HG03565 (cell line): ENCODE results near the gene SNRK.

ENCODE experiments used
- ATAC-seq: cut with Tn5 transposase; IDR thresholded peaks from one replicate; pipeline ENCODE4 v1.9.1; 2021; ENCODE audit warnings: mild to moderate bottlenecking, moderate library complexity; ENCODE audit not compliant: unreplicated experiment

Gene SNRK, protein sequence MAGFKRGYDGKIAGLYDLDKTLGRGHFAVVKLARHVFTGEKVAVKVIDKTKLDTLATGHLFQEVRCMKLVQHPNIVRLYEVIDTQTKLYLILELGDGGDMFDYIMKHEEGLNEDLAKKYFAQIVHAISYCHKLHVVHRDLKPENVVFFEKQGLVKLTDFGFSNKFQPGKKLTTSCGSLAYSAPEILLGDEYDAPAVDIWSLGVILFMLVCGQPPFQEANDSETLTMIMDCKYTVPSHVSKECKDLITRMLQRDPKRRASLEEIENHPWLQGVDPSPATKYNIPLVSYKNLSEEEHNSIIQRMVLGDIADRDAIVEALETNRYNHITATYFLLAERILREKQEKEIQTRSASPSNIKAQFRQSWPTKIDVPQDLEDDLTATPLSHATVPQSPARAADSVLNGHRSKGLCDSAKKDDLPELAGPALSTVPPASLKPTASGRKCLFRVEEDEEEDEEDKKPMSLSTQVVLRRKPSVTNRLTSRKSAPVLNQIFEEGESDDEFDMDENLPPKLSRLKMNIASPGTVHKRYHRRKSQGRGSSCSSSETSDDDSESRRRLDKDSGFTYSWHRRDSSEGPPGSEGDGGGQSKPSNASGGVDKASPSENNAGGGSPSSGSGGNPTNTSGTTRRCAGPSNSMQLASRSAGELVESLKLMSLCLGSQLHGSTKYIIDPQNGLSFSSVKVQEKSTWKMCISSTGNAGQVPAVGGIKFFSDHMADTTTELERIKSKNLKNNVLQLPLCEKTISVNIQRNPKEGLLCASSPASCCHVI

DNA sequence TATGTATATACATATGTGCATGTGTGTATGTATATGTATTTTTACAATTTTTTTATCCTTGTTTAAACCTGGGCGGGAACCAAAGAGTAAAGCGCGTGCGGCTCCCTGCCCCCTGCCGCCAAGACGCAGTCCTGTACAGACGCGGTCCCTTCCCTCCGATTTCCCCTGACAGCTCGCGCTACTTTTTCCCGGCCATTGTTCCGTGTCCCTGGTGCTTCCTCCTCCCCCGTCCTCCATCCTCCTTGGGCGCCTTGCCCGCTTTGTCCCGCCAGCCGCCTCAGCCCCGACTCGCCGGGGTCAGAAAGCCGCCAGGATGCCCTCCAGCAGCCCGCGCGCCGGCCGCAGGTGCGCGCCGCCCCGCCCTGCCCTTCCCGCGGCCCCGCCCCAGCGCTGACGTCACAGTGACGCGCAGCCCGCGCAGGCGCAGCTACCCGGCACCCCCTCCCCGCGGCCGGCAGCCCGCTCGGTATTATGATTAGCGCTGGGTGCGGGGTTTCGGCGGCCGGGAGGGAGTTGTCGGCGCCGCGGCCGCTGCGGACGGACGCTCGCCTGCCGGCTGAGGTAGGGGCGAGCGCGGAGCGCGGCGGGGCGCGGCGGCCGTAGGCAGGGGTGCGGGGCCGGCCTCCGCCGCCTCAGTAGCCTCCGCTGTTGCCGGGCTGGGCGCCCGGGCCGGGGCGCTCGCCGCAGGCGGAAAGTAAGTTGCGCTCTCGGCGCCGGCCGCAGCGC lies at the start of gene SNRK:
Gene SNRK, plus strand, starts transcription at position 426 of the 726 bp plus-strand sequence. CDS start 16,664 bp downstream, outside the sequence.
- peak; percentile 66 for ATAC-seq

DNA sequence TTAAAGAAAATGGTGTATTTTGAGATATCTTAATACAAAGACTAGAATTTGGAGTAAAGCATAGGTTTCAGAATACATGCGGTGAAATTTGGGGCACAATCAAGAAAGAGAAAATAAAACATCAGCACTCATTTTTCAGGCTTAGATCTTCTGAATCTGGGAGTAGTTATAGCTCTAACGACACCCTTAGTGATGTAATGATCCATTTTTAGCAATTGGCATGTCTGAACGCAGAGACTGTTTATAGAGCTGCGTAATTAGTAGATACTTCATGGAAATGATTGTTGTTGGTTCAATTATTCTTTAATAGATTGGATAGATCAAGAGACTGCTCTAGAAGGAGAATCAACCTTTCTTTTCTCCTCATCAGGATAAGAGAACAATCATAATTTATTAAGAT lies 47.5 kb upstream of the SNRK start:
- ATAC-seq = no peak

DNA sequence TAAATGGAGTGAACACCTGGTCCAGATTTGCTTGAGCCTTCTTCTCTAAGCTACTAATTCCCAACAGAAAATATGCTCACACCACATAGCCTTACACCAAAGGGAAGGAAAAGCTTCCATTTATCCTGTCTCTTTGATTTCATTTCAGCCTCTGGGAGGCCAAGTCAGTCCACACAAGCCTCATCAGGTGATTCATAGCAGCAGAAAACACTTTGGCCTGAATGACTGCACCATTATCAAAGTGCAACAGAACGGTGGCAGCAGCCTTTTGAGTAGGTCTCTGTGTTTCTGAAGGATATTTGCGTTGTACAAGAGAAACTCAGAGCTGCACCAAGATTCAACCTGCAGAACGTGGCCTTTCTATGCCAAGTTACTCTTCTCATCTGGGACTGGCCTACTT lies 46.6 kb upstream of the SNRK start:
- no peak for ATAC-seq

DNA sequence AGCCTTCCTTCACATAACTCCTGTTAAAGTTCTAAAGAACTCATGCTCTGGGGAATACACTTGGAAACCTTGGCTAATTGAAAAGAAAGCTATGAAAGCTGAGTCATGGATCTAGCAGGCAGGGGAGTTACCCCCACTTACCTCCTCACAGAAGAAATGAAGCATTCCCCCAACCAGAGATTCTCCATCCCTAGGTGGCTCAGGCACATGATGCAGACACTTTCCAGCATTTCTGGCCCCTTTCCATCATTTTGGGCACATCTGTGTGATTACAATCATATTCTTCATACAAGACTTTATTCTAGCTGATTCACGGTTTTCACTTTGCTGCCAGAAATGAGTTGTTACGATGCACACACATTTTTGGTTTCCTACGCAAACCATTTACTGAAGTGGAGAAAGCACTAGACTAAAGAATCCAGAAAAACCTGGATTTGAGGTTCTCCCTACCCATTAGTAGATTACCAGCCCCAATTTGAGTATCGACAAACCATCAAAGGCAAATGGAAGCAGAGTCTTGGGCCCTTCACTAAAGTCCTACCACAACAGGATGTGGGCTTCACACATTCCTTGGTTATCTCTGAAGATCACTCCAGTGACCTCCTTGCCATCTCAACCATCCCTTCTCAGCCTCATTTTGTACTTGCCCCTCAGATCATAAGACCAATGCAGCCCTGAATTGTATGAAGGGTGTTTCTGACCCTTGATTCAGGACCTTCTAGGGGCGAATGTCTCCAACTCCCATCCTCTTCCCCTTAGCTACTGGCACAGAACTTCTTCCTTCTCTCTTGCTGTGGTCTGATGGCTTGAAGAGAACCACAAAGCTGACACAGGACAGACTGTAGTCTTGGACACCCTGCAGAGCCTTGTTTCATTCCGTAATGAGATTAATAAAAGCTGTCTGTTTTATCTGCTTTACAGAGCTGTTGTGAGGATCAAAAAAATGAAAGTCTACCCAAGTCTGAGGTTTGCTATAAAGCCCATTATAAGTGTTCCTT lies 42.5 kb upstream of the SNRK start:
- no peak for ATAC-seq

DNA sequence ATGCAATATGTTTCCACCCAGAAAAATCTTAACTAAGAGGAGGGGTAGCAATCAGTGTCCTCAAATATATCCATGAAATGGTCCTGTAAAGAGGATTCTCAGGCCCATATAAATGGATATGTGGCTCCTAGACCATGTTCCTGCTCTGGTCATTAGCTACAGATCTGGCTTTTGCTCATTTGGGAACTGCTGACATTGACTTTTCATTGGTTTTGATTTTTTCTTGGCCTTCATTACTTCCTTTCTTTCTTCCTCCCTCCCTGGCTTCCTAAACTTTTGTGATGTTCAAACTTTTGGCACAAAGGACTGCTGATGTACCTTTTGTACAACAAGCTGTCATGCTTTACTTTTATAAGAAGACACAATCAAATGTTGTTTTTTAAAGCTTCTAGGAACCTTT lies 41.6 kb upstream of the SNRK start:
- no peak for ATAC-seq

DNA sequence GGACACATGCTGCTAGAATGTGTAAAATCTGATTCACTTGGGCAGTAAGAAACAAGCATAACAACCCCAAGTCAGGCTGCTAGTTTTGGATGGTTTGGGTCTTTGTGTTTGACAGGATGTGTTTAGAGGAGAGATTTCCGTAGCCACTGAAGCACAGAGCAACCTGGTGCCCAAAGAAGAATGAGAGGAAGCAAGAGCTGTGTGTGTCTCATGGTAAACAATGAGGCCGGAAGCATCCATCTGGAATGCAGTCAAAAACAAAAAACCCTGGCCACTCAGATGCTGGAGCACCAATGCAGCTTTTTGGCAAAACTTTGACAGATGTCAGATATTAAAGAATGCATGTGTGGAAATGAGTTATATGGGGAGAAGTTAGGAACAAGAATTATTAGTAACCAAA lies 39.4 kb upstream of the SNRK start:
- ATAC-seq = no peak

DNA sequence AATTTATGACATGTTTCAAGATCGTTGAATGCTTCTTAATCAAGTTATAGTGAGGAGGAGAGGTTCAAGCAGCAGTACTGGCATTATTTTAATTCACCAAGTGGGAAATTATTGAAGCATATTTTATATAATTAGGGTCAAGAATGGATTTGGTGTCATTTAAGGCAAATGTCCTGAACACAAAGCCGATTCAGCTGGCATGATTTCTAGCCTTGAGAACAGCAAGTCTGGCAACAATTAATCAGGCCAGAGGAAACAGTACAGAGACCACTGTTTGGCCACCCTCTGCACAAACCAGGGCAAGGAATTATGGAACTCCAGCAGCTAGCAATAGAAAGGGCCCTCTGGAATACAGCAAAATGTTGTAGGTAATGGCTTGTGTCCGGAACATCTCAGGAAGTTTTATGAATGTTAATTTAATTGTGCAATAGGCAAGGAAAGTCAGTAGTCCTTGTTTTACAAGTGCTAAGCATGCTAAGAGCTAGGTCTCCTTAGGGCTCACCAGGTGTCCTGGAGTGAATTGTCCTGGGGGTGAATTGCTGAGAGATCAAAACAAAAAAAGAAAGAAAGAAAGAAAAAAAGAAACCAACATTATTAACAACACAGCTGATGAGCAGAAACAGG lies 38.7 kb upstream of the SNRK start:
- ATAC-seq = no peak

DNA sequence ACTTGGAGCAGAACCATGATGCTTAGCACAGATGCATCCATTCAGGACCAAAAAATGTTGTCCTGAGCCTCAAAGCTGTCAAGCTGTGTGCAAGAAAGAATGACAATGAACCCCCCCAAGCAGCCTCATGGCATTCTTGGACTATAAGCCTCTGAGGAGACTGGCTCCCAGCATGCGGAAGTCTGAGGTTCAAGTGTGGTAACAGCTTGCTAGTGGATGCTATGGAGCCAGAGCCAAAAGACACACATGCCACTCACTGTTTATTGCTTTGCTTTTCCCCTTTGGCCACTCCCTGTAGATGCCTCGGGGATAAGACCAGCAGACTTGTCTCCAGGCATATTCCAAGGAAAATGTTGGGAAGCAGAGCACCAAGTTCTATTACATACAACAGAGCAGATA lies 38.2 kb upstream of the SNRK start:
- ATAC-seq = no peak

DNA sequence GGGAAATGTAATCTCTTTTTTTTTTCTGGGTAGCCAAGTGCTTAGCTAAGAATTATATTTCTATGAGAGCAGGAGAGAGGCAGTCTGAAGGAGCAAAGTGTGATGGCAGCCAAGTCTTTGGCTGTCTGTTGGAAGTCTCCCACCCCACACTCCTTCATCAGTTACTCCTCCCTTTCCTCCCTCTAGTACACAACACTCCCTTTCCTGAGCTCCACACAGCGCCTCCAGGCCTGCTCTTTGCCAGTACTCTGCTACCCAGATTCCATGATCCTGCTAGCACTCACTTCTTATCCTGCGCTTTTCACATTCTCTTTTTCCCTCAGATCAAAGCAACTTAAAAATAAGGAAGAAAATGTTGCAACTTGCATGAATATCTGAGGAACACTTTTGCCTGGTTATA lies 37.4 kb upstream of the SNRK start:
- ATAC-seq = no peak

DNA sequence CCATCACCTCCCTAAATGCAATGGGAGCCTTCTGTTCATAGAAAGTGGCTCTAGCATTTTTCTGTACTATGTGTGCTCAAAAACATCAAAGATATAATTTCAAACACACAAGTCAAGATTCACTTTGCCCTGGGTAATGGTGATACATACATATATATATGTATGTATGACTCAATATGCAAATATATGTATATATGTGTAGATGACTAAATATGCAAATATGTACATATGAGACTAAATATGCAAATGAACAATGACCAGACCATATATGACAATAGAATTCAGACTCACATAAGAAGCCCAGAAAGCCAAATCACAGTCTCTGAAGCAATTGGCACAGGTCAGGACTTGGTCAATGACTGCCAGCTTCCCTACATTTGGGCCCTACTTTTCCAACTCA lies 36.9 kb upstream of the SNRK start:
- ATAC-seq = no peak

DNA sequence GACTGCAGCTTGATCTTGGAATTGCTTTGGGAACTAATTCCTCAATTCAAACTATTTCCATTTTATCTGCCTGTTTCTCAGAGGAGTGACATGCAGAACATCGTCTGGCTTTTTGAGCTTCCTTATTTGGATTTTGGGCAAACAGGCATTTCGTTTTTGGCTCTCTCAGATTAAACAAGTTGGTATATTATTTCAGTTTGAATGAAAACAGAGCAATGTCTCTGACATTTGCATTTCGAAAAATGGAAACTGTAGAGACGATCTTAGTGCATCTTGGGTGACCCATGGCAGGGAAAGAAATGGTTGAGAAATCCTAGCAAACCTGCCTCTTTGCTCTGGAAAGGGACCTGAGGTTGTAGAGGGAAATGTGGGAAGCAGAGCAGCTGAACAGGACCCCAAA lies 33.0 kb upstream of the SNRK start:
- ATAC-seq = no peak

DNA sequence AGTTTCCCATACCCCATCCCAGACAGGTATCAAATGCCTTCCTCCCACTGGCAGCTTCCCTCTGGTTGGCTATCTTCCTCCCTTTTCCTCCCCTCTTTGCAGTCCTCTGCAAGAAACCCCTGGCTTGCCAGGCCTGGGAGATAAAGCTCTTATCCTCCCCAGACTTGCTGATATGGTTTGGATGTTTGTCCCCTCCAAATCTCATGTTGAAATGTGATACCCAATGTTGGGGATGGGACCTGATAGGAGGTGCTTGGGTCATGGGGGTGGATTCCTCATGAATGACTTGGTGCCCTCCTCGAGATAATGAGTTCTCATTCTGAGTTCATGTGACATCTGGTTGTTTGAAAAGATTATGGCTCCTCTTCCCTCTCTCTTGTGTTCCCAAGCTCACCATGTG lies 32.2 kb upstream of the SNRK start:
- ATAC-seq = no peak

DNA sequence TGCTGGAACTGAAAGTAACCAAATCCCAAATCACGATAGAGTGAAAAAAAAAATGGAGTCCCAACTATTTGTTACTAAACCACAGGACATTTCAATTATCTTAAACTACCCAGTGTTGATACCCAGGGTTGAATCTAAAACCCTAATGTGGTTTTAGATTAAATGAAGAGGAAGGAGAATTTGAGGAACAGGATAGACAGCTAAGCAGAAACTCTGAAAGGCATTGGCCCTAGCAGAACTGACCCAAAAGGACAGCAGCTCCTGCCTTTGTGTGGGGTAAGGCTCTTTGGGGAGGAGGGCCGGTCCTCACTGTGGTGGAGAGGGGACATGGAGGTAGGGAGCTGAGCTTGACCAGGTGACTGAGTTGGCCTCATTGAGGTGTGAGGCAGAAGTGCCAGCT lies 30.7 kb upstream of the SNRK start:
- ATAC-seq = no peak

DNA sequence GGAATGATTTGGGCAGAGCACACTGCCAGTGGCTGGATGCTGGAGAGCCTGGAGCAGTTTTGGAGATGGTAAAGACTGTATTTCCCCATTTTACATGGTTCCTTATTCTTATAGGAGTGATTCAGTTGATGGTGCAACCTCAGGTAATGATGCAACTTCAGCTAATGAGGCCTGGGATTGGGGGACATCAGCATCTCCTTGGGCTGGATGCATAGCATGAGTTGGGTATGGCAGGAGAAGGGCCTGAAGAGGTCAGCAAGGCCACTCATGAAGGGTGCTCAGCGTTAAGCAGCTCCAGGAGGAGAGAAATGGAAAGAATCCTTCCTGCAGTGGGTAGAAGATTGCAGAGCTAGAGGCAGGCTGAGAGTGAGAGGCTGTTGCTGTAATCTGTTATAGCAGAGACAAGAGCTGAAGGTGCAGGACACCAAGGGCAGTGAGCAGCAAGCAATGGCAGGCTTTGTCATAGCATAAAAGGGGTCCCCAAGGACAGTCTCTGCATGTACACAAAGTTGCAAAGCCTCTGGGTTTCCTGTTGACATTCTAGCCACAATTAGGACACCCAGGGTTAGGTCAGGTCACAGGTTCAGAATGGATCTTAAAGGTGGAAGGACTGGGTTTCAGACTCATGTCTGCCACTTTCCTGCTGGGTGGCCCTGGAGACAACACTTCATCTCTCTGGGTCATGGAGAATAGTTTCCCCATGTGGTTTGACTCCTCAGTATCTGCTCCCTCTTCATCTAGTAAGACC lies 29.5 kb upstream of the SNRK start:
- ATAC-seq = no peak

DNA sequence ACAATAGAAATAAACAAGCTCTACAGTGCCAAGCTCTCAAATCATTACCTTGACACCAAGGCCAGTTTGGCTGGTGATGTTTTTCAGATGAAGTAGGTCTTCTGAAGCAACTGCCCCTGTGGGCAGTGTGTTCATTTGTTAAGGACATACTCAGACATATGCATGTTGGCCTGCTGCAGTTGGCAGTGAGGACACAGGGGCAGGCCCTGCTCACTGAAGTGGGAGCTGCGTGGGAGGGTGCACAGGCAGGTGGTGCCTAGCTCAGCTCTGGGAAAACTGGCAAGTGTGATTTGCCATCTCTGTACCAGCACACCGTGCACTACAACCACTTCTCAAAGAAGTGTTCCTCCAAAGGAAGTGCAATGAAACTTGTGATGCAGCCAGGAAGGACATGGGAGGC lies 28.5 kb upstream of the SNRK start:
- ATAC-seq = no peak

DNA sequence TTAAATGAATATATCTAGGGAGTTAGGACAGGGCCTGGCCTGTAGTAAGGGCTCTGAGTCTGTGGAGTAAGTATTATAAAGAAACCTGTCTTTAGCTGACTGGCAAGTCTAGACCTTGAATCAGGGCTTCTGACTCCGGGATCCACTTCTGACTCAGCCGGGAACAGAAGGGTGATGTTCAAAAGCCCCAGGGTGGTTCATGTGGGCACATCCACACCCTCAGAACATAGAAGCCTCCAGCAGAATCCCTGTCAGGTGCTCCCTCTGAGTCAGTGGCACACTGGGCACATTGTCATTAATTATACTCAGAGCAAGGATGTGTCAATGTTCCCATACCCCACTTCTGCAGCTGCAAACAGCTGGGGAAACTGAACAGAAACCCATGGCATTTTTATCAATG lies 26.7 kb upstream of the SNRK start:
- no peak for ATAC-seq

DNA sequence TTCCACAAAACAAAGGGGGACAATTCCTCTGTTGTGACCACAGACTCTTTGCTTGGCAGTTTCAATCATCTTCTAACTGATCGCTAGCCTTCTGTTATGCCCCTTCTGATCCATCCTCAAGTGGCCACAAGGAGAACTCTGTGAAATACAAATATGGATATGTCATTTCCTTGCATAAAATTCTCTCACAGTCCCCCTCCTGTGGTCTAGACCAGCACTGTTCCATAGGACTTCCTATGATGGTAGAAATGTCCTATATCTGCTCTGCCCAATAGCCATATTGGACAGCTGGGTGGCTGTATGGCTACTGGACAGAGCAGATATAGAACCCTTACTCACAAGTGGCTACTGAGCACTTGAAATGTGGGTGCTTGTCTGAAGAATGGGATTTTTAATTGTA lies 25.9 kb upstream of the SNRK start:
- ATAC-seq = no peak

DNA sequence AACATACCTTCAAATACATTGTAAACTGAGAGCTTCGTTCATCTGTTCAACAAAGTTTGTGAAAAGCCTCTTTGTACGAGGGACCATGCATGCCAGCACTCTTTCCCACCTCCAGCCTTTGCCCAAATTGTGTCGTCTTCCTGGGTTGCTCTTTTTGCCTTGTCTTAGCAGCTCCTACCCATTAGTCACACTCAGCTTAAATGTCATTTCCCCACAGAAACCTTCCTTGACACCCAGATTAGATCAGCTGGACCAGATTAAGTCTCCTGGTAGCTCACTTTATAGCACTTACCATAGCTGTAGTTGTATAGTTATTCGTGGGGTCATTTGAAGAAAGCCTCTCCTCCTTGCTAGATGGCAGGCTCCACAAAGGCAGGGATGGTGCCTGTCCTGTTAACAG lies 24.1 kb upstream of the SNRK start:
- no peak for ATAC-seq

DNA sequence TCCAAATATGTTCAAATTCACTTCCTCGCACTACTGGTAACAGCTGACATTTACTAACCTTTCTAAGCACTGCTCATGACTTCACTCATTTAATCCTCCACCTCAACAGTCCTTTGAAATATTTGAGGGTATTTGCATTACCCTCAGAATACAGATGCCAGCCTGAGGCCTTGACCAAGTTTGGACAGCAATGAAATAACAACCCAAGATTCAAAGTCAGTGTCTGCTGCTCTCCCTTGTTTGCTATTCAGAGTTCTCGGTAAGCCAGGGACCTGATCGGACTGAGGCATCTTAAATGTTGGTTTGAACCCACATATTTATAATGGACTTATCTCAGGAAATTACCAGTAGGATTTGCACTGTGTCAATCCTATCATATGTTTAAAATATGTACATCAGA lies 19.9 kb upstream of the SNRK start:
- ATAC-seq = no peak
